HG02938 (cell line): ENCODE measurements around the gene LGALS1.
"Not testable (repeated sequence)": the region's sequence is repeated elsewhere in the genome, so short reads cannot be mapped to it uniquely, and the experiment has no call there.

Experiments used
- ATAC-seq: cut with Tn5 transposase; IDR thresholded peaks from one replicate; pipeline ENCODE4 v1.9.1; 2021; ENCODE audit warnings: mild to moderate bottlenecking, moderate library complexity; ENCODE audit not compliant: unreplicated experiment

LGALS1 gene

GRCh38 chr22:37686002-37686982 lies 10.9 kb downstream of the LGALS1 start, which contains the start of gene NOL12:
Gene NOL12, plus strand, starts transcription at chr22:37686343. Its CDS starts 50 bp downstream, at chr22:37686393.
- ATAC-seq: peak; percentile 69

- ATAC-seq: no peak
Observed at GRCh38 chr22:37690407-37690806, 15.0 kb downstream of the LGALS1 start.

DNA sequence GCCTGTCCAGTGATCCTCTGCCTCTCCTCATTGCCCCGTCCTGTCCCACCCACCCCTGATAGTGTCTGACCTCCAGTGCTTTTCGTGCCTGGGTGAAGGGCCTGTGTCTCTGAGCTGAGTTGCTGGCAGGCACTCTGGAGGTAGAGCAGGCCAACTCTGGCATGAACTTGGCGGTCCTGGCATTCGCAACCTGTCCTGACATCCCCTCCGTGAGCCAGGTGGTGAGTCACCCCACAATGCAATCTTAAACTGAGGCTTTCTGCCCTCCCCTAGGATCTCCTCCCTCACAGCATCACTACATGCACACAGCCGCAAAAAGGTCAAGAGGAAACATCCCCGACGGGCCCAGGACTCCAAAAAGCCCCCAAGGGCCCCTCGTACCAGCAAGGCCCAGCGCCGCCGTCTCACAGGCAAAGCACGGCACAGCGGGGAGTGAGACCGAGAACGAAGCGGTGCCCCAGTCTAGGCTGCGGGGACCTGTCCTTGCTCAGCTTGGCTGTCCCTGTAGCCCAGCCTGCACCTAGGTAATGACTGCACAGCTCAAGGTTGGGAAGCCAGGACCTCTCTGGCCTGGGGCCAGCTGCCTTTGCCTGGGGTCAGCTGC lies 15.6 kb downstream of the LGALS1 start:
- no peak for ATAC-seq

GRCh38 chr22:37692627-37693285 lies 17.3 kb downstream of the LGALS1 start:
- no peak for ATAC-seq

DNA sequence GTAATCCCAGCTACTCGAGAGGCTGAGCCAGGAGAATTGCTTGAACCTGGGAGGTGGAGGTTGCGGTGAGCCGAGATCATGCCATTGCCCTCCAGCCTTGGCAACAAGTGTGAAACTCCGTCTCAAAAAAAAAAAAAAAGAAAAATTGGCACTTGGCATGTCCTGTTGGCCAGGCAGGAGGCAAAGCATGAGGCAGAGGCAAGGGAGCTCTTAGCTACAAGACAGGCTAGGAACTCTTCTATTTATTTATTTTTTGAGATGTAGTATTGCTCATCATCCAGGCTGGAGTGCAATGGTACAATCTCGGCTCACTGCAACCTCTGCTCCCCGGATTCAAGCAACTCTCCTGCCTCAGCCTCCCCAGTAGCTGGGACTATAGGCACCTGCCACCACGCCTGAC lies 18.7 kb downstream of the LGALS1 start:
- not testable (repeated sequence) for ATAC-seq

- ATAC-seq: not testable (repeated sequence)
Observed at GRCh38 chr22:37696260-37696656, 20.8 kb downstream of the LGALS1 start.

DNA sequence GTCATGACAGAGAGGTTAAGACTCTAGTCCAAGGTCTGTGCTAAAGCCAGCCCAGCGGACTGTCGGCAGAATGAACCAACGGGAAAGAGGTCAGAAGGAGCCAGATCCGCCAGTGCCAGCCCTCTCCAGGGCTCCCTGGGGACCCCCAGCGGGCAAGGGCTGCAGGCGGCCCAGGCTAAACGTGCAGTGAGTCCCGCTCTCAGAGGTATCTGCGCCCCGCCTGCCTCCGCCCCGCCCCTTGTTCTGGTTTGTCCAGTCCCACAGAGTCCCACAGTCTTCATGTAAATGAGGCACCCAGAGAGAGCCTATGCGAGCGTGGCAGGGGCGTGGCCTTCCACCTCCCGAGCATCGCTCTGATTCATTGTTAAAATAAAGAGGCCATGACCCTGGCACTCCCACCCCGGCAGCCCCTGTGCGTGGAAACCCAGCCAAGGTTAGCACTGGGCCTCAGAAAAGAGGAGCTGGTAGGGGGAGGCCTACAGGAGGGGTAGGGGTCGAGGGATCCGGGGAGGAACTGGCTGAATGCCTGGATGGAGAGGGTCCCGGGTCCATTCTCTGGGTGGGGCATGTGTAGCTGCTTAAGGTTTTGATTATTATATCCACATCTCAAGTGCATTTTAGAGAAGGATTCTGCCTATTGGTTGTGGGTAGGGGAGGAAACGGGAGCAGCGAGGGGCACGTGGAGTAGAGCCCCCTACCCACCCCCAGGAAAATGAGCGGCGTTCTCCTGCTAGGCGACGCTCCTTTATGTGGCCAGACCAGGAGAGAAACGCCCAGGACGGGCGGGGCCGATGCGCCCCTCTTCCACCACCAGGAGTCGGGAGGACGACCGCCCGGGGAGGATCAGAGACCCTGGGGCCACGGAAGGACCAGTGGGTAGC lies 21.5 kb downstream of the LGALS1 start, which contains the start of gene TRIOBP:
TRIOBP (plus strand) TSS at position 392 of the 881 bp plus-strand sequence. CDS start 4,318 bp downstream, outside the sequence.
- ATAC-seq: no peak

GRCh38 chr22:37697538-37697835 lies 22.1 kb downstream of the LGALS1 start:
- ATAC-seq: no peak

DNA sequence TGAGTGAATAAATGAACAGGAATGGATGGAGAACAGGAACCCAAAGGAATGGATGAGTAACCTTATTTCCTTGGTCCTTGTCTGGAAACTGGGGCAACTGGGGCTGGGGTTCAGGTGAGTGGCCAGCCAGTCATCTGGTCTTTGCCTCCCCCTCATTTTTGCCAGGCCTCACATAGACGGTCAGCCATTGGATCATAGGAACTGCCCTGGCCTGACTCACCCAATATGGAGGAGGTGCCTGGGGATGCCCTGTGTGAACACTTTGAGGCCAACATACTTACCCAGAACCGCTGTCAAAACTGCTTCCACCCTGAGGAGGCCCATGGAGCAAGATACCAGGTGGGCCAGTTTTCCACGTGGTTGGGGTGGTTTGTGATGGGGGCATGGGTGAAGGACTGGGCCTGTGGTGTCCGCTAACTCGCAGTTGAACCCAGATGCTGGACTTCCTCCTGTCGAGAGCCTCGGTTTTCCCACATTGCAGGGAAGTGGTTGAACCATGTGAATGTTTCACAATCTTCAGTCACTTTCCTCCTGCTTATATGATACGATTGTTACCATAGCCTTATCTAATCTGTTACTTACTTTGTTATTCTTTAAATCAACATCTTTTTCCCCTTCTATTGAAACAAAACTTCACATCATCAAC lies 25.8 kb downstream of the LGALS1 start:
- ATAC-seq: no peak

DNA sequence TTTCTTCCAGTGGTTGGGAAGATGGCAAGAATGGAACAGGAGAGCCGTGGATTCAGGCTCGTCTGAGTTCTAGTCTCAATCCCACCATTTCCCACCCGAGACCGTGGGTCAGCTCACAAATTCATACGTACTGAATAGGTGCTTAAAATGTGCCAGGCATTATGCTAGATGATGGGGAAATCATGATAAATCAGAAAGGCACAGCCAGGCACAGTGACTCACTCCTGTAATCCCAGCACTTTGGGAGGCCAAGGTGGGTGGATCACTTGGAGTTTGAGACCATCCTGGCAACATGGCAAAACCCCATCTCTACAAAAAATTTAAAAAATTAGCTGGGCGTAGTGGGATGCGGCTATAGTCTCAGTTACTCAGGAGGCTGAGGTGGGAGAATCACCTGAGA lies 28.5 kb downstream of the LGALS1 start:
- no peak for ATAC-seq

DNA sequence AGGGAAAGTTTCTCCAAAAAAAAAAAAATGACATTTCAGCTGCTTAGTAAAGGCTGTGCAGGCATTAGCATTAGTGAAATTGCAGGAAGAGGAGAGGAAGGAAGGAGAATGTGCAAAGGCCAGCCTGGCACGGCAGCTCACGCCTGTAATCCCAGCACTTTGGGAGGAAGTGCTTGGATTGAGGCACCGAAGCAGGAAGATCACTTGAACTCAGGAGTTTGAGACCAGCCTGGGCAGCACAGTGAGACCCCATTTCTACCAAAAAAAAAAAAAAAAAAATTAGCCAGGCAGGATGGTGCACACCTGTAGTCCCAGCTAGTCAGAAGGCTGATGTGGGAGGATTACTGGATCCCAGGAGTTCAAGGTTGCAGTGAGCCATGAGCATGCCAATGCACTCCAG lies 29.2 kb downstream of the LGALS1 start:
- no peak for ATAC-seq

GRCh38 chr22:37705205-37705604 lies 29.8 kb downstream of the LGALS1 start:
- ATAC-seq: no peak

DNA sequence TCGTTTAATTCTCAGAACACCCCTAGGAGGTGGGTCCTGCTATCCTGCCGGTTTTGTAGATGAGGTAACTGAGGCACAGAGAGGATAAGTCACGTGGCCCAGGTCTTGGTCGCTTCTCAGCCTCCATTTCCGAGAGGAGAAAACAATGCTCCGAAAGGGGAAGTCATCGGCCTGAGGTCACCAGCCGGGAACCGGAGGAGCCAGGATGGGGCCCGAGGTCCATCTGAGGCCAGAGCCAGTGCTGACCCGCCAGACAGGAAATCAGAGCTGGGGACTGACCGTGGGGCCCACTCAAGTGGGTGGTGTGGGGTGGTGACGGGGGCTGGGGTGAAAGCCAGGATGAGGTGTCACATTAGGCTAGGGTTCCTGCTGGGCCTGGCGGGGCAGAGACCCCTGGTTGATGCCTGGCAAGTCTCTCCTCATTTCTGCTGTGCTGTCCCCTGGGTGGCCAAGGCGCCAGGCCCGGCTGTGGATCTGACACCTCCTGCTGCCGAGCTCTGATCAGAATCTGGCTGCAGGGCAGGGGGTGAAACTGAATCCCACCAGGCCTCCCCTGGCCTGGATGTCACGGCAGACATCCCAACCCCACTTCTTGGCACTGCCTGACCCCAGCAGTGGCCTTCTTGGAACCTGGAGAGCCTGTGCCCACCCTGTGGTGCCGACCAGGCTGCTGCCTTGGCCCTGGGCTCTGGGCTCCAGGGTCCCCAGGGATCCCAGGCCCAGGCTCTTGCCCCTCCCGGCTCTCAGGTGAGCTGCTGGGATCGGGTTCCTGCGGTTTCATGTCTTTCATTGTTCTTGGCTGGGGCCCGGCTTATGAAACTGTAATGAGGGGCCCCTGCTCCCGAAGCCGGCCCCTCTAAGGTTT lies 33.4 kb downstream of the LGALS1 start:
- no peak for ATAC-seq

GRCh38 chr22:37709445-37709765 lies 34.0 kb downstream of the LGALS1 start:
- ATAC-seq: no peak

DNA sequence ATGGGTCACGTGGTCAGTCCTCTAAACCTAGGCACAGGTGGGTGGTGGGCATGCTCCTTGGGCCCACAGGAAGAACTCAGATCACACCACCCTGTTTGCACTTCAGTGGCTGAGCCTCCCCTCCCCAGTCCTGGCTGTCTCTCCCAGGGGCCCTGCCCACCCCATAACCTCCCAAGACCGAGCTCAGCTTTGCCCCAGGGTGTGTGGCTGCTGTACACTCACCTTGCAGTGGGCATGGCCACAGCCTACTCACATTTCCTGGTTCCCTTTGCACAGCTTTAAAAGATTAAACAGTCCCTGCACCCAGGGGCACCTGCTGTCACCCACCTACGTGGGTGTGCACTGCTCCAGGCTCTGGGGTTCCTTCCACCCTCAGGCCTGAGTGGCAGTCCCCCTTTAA lies 35.2 kb downstream of the LGALS1 start:
- no peak for ATAC-seq

DNA sequence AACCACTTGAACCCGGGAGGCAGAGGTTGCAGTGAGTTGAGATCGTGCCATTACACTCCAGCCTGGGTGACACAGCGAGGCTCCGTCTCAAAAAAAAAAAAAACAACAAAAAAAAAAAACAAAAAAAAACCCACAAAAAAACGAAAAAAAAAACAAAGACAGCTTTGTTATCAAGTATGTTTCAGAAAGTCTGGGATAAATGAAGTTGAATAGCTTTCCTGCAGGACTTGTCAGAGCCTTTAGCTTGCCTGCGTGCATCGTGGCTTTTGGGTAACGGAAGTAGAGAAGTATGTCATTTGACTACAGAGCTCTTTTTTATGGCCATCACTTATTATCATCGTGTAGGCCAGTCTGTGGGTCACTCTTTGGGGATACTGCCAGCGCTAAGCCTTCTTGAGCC lies 36.1 kb downstream of the LGALS1 start:
- no peak for ATAC-seq

DNA sequence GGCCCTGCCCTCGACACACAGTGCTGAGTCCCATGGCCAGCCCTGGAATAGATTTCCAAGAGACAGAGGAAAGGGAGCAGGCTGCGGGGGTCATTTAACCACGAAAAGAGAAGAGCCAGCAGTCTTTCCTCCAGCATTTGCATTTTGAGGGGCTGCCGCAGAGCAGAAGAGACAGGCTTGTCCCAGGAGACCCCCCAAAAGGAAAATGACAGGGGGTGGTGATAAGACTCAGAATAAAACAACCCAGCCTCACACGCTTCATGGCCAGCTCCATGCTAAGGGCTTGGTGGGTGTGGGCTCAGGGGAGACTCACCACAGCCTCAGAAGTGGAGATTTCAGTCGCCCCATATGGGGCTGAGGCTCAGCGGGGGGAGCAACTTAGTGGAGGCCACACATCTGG lies 38.3 kb downstream of the LGALS1 start:
- ATAC-seq: no peak

DNA sequence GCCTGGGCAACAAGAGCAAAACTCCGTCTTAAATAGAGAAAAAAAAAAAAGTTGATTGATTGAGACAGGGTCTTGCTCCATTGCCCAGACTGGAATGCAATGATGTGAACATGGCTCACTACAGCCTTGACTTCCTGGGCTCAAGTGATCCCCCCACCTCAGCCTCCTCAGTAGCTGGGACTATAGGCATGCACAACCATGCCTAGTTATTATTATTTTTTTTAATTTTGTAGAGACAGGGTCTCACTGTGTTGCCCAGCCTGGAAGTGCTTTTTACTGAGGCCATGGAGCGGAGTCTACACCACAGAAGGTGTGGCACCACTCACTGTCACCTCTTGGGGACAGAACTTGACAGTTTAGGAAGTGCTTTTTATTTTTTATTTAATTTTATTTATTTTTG lies 39.2 kb downstream of the LGALS1 start:
- ATAC-seq: no peak

DNA sequence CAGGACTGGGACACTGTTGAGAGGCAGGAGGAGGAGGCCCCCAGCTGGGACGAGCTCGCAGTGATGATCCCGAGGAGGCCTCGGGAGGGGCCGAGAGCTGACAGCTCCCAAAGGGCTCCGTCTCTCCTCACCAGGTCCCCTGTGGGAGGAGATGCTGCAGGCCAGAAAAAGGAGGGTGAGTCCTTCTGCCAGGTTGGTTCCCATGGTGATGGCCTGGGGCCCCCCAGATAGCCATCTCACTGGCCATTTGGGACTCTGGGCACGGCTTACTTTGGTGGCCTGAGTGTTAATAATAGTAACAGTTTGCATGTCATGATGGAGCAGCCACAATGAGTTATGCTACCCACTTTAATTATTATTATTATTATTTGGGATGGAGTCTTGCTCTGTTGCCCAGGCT lies 40.3 kb downstream of the LGALS1 start:
- no peak for ATAC-seq
